Stimulated activated CD8-positive, alpha-beta memory T cell treated with anti-CD3 and anti-CD28 coated beads, Interleukin-12 subunit alpha, Interleukin-12 subunit beta, amount 100 ng/mL, for 24 hours (primary cell): Measurements from ENCODE around the gene SLC7A6.

ENCODE experiments used
- DNase-seq: peaks from one replicate; pipeline ENCODE4 v3.0.0-alpha.2; 2020; ENCODE audit errors: extremely low read depth

Gene SLC7A6

DNA sequence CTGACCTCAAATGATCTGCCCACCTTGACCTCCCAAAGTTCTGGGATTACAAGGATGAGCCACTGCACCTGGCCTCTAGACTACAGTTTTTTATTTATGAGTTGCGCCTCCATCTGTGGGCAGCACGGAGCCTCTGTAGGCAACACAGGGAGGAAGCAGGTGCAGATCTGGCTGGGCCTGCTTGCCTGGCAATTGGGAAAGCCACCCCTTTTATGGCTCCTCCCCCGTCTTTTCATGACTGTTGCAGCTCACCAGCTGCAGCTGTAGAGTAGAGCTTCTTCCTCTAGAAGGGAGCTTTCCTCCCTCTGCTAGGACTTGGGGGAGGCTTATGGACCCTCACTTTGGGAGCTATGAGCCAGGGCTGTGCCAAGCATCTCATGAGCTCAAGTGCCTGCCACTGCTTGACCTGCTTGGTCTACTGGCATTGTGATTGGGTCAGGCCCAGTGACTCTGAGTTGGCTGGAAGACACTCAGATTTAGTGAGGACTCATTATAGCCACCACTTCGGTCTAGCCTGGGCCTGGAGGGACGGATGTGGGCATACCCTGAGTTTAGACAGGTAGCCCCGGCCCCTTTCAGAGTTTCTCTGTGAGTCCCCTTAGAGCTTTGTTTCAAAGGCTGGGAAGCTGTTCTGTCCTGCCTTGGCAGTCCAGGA lies 6.9 kb upstream of the SLC7A6 start:
- no peak for DNase-seq

DNA sequence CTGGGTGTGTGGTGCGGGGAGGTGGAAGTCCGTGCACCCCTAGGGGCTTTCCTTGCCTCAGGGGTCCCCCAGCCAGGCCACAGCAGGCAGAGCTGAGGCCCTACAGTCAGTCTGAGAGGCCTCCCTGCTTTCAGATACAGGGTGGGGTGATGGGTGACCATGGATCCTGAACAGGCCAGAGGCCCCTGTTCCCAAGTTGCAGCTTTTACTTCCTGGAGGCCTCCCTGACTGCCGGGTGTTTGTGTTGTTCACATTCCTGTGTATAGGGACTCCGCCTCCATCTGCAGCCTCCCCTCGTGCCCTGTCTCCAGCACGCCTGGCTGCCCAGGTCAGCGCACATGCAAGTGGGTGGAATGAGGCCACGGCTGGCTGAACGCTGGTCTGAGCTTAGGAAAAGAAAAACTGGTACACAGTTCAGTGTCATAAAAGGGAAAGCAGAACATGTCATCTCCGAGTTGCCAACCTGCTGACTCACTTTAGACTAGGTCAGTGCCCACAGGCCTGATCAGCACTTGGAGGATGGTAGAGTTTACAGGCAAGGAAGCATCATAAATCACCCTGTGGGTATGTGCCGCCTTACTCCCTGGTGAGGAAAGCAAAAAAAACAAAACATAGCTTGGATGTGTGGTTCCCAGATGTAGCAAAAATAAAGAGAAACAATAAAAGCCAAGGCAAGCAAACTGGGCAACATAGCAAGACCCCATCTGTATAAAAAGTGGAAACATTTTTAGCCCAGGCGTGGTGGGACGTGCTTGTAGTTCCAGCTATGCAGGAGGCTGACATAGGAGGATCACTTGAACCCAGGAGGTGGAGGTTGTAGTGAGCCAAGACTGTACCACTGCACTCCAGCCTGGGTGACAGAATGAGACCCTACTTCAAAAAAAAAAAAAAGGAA lies 6.2 kb upstream of the SLC7A6 start:
- DNase-seq = no peak

DNA sequence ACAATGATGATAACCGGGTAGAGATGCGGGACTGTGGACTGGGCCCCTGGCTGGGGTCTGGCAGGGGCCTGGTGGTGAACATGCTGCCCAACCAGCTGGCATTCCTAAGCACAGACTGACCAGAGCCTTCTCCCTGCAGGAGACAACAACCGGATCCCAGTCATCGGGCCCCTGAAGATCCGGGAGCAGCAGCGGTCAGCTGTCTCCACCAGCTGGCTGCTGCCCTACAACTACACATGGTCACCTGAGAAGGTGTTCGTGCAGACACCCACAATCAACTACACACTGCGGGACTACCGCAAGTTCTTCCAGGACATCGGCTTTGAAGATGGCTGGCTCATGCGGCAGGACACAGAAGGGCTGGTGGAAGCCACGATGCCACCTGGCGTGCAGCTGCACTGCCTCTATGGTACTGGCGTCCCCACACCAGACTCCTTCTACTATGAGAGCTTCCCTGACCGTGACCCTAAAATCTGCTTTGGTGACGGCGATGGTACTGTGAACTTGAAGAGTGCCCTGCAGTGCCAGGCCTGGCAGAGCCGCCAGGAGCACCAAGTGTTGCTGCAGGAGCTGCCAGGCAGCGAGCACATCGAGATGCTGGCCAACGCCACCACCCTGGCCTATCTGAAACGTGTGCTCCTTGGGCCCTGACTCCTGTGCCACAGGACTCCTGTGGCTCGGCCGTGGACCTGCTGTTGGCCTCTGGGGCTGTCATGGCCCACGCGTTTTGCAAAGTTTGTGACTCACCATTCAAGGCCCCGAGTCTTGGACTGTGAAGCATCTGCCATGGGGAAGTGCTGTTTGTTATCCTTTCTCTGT lies 5.1 kb upstream of the SLC7A6 start:
- DNase-seq = no peak

DNA sequence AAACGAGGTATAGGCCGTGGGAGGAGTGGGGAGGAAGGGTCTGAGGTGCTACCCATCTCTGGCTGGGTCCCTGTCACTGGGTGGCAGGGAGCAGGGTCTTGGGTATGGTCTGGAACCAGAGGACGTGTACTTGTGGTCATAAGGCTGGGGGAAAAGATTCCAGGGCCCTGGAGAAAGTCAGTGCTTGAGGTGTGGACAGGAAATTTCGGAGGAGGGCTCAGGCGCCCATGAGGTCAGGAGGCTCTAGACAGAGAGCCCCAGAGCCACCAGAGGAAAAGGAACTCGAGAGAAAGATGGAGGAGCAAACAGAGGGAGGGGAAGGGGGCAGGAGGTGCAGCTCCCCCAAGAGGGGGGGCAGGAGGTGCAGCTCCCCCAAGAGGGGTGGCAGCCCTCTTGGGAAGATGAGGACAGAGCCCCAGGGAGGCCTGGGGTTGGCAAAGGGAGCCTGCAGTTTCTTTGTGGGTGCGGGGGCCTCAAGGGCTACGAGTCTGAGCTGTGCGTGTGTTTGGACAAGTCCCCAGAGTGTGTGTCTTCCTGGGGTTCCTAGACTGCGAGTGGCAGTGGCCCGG lies 683 bp upstream of the SLC7A6 start:
- DNase-seq = no peak

DNA sequence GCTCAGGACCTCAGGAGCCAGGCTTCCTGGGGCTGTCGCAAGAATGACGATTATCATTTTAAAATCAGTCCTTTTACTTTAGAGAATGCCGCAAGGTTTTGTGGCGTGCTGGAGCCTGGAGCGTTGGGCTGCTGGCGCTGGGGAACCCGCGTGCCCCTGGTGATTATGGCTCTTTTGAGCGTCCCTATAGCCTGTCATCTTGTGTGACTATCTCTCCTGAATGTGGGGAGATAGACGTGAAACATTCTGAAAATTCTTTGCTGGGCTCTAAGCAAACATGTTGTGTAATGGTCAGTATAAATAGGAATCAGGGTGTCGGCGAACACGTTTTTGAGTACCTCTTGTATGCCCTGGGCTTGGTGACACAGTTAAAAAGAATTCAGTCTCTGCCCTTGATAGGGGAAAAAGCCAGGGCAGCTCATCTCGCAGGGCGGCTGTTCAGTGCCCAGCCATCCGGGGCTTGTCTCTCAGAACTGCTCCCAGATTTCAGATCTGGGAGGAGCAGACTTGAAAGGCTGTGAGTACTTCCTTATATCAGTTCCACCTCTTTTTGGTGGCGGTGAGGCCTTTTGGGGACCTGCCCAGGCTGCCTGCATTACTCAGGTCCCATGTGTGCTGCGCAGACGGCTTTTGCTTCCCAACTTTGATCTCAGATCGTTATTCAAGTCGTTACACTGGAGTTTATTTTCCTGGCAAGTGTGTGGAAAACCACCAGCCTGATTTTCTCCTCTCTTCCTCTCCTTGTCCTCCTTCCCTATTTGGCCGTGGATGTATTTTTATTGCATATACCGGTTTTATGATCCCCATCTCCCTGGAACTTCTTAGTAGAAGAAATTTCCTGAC lies 973 bp downstream of the SLC7A6 start:
- no peak for DNase-seq

DNA sequence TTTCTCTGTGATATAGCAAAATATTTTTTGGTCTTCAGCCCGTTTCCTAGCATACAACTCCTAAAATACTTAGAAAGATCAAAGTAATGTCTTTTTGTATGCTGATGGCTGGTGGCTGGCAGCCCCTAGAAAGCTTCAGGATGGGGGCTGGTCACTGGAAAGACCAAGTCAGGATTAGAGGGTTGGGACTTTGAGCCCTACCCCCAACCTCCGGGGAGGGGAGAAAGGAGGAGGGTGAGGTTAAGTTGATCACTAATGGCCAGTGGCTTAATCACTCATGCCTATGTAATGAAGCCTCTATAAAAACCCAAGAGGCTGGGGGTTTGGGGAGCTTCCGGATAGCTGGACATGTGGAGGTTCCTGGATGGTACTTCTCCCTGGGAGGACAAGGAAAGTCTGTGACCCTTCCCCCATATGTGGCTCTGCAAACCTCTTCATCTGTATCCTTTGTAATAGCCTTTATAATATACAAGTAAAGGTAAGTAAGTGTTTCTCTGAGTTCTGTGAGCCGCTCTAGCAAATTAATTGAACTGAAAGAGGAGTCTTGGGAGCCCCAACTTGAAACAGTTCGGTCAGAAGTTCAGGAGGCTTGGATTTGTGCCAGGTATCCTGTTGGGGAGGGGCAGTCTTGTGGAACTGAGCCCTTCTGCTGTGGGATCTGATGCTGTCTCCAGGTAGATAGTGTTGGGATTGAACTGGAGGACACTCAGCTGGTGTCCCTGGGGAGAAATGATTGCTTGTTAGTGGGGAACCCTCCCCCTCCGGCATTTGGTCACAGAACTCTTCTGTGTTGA lies 3.5 kb downstream of the SLC7A6 start:
- no peak for DNase-seq

DNA sequence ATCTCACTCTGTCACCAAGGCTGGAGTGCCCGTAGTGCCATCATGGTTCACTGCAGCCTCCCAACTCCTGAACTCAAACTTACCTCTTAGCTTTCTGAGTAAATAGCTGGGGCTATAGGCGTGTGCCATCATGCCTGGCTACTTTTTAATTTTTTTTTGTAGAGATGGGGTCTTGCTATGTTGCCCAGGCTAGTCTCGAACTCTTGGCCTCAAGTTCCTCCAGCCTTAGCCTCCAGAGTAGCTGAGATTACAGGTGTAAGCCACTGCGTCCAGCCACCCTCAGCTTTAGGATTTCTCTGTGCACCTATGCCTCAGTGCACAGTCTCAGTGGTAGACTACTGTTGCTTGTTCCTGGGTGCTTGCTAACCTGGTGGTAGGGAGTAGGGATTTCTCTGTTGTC lies 5.5 kb downstream of the SLC7A6 start:
- DNase-seq = no peak

DNA sequence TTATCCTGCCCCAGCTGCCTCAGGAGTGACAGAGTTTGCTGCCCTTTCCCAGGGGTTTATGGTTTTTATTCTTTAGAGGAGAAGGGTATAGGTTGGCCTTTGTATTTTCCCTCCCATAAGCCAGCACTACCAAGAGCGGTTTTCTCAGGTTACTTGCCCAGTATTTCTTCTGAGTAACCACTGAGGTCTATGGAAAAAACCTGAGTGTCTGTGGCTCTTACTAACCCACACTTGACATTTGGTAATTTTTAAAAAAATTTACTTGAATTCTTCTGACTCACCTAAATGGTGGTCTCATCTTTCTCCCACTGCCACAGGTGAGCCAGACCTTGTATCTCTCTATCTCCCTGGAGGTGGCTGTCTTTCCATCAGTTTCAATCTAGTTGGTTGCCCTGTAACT lies 6.0 kb downstream of the SLC7A6 start:
- no peak for DNase-seq

DNA sequence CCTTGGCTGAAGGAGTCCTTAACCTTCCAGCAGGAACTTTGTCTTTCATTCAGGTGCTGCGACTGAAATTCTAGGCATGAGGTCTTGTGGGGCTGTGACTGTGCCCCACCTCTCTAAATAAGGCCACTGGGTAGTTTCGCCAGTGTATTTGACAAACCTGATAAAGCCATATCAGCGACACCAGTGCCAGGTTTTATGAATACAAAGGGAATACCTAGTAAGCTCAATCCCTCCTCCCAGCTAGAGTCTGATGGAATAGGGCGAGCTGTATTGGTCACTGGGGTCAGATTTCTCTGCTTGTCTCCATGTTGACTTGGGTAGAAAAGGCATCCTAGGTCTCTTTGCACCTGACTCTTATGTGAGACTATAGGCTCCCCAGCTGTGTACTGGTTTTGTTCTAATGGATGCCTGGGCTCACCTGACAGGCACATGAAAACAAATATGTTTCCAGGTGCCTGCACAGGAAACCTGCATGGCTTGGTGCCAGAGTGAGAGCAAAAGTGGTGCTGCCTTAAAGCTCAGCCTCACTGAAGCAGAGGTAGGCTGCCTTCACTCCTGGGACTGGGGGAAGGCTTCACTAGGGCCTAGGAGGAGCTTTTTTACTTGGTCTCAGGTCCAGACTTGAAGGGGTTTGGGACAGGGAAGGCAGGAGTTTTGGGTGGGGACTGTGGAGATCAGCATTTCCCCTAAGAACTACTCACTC lies 8.3 kb downstream of the SLC7A6 start:
- no peak for DNase-seq

DNA sequence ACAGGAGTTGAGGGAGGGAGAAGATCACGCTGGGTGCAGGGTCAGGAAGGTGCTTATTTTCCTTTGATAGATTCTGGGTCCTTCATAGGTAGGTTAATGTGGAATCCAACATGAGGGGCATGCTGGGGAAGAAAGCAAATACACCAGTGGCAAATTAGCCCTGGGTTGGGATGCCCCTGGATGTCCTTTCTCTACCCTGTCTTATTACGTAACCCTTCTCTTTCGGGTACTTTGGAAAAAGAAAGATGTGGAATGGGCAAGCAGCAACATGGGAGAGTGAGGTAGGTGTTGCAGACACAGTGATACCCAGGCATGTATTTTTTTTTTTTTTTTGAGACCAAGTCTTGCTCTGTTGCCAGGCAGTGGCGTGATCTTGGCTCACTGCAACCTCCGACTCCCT lies 9.1 kb downstream of the SLC7A6 start:
- DNase-seq = no peak

DNA sequence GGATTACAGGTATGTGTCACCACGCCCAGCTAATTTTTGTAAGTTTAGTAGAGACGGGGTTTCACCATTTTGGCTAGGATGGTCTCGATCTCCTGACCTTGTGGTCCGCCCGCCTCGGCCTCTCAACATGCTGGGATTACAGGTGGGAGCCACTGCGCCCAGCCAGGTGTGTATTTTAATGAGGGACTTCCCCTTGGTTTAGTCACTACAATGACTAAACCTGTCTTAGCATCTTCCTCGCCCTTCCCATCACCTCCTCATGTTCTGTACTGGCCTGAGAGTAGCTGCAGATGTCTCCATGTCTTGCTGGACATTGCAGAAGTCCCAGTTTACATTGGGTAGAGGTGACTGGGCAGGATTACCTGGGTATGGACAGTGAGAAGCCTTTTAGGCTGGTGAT lies 9.6 kb downstream of the SLC7A6 start:
- DNase-seq = no peak

DNA sequence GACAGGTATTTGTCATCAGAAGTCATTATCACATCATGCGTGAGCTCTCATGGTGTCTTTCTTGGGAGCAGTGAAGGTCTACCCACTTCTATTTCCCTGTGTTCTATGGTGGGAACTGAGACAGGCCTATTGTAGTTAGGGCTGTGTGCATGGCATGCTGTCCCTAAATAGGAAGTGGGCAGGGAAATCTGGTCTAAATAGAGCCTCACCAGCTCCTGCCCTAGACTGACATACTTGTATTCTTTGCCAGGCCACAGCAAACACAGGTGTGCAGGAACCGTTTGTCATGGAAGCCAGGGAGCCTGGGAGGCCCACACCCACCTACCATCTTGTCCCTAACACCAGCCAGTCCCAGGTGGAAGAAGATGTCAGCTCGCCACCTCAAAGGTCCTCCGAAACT lies 10.1 kb downstream of the SLC7A6 start:
- DNase-seq = no peak

DNA sequence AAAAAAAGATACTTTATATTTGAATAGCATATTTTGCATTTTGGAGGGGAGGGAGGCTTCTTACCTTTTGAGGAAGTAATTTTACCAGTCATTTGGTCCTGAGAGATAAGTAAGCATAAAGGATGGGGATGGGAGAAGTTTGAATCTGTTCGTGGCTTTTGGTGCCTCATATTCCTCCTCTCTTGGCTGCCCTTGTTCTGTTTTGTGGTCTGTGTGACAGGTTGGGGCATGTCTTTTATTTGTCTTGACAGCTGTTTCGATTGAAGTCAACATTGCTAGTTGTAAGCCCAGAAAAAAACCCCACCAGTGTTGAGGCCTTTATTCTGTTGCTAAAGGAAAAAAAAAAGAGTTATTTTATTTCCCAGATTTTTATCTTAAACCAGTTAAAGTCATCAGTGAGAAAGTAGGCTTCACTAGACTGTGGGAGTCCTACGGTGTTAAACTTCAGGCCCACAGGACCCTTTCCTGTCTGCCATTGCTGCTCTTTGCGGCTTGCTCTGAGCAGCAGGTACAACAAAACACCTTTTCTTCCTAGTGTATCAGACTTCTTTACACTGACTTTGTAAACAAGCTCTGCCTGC lies 11.4 kb downstream of the SLC7A6 start:
- DNase-seq = no peak

DNA sequence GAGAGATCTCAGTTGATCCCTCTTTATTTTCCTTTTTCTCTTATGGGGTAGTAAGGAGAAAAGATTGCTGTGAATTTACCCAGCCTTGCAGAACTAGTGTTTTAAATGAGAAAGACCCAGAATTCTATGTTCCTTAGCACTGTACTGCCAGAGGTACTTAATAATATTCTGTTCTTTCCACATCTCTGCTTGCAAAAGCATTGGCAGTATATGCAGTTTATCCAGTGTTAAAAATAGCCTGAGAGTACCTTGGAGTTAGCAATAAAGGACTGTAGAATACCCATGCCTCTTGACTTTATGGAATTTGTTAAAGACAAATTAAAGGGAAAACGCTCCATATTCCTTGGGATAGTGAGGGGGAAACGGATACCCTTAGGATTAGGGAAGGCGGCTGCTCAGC lies 11.9 kb downstream of the SLC7A6 start:
- DNase-seq = no peak

DNA sequence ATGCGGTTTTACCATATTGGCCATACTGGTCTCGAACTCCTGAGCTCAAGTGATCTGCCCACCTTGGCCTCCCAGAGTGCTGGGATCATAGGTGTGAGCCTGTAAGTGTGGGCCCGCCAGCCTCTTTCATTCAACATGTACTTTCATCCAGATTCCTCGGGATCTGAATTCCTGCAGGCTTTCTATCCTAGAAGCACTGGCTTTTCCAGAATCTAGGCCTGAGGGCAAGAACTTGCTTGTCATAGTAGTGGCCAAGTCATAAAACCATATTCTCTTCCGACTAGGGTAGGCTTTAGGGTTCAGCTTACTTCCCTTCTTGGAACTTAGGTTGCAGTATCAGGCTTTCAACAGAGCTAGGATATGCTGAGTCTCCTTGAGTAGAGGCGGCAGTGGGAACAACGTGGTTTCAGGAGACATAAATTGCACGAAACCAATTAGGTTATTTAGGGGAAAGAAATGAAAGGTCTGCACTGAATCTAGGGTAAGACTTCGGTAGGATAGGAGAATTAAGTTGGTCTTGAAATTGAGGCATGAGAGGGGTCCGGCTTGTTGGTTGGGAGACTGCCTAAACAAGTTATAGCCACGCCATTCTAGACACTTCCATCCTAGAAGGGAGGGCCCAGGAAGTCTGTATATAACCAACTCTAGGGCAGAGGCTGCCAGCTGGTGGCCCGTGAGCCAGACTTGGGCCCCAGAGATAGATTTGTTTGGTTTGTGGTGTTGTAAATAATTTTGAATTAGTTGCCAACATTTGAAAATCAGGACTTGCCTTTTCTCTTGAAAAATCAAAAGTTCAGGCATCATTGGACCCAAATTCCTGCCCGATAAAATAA lies 15.6 kb downstream of the SLC7A6 start:
- no peak for DNase-seq

DNA sequence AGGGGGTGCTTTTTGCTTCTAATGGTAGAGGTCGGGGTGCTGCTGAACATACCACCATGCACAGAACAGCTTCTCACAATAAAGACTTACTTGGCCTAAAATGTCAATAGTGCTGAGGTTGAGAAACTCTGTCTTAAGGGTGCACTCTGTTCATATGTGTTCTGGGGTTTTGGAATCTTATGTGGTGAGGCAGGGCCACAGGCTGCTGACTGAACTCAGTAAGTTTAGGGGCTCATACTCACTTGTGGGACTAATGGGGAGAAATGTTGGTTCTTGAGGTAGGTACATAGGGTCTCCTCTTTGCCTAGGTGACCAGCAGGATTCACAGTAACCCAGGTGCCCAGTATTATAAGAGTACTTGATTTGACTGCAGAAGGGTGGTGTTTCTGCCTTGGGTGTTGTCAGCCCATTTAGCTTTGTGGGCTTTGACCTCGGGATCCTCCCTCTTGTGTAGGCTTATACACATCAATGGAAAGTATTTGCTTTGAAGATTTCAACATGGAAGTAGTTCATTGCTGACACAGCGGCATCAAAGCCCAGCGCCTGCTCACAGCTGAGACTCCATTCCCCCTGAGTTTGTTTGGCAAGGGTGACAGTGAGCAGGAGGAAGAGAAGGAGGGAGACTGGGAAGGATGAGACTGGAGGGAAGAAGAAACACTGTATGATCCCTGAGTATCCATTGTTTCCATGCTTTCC lies 17.2 kb downstream of the SLC7A6 start:
- no peak for DNase-seq

DNA sequence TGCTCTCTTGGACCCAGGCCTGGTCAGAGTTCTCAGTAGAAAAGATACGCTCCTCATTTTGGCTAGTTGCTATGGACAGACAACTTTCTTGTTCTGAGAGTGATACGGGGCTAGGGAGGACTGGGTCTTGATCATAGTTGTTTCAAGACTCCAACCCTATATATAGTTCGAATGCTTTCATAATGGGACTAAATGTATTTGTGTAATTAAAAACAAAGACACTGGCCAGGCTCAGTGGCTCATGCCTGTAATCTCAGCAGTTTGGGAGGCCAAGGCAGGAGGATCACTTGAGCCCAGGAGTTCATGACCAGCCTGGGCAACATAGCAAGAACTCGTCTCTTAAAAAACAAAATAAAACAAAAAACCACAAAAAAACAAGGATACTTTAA lies 17.7 kb downstream of the SLC7A6 start:
- DNase-seq = no peak

DNA sequence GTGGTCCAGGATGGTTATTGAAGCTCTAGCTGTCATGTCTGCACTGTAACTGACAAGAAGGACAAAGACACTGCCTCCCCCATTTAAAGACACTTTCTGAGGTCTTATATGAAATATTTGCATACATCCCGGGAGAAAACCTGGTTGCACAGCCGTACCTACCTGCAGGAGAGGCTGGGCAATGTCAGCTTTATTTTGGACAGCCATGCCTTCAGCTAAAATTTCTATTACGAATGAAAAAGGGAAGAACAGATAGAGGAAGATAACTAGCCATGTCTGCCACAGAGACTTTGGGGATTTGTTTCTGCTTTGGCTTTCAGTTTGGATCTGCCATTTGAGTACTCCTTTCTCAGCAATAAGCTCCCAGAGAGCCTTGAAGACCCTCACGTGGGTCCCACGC lies 19.0 kb downstream of the SLC7A6 start:
- no peak for DNase-seq
